Kidney epithelial cell (primary cell): ENCODE measurements around the gene NFE2L2. TPM values are rescaled to one million over a fixed set of nuclear protein-coding genes. Genes with fewer than 3 reads are reported as not detected.
"Not testable (repeated sequence)": the region's sequence is repeated elsewhere in the genome, so short reads cannot be mapped to it uniquely, and the experiment has no call there.

Experiments used
- DNase-seq: peaks from one replicate; pipeline ENCODE4 v3.0.0-alpha.2; 2010; ENCODE audit warnings: low read depth
- H3K27me3 ChIP-seq: 2 replicates; pipeline ENCODE4 v1.6.0; 2011; ENCODE audit warnings: low read length; ENCODE audit not compliant: control insufficient read depth, insufficient read depth
- H3K36me3 ChIP-seq: 2 replicates; pipeline ENCODE4 v1.5.1; 2011; ENCODE audit warnings: low read length; ENCODE audit not compliant: control insufficient read depth, insufficient read depth
- H3K4me3 ChIP-seq: 2 replicates; pipeline ENCODE4 v1.5.1; 2011; ENCODE audit warnings: low read depth, mild to moderate bottlenecking, control low read depth, low read length
- CTCF ChIP-seq: IDR thresholded peaks from 2 replicates; pipeline ENCODE4 v1.5.1; 2011; ENCODE audit warnings: mild to moderate bottlenecking, moderate library complexity, low read length, control low read depth, inconsistent platforms; ENCODE audit not compliant: insufficient read depth, poor library complexity, severe bottlenecking
- total RNA-seq: library from RNA; depleted of rRNA; stranded (reverse); fragments of >200 nt; gene quantifications from 2 replicates; pipeline ENCODE4 v1.2.3, GENCODE V29; 2015

The NFE2L2 gene
- total RNA-seq, 1 donor from 2014 or later = 77.9 TPM

GRCh38 chr2:177212106-177212890, 52.2 kb downstream of the NFE2L2 start, which contains the start of gene HNRNPA3:
HNRNPA3 (plus strand) TSS chr2:177212794; CDS start chr2:177212800, 6 bp downstream.
- H3K36me3 ChIP-seq = peaks cover under 1% of the 10 kb centered on the region
- peak; percentile 9 for TF ChIP-seq CTCF
- no peaks in the 10 kb centered on the region for H3K27me3 ChIP-seq
- H3K4me3 ChIP-seq = peak within 1 kb of the TSS; percentile 70
- peak; percentile 91 for DNase-seq

GRCh38 chr2:177211576-177212105, 52.9 kb downstream of the NFE2L2 start:
- no peak for TF ChIP-seq CTCF
- no peaks in the 10 kb centered on the region for H3K36me3 ChIP-seq
- peak overlapping the region; percentile 66 for H3K4me3 ChIP-seq
- no peaks in the 10 kb centered on the region for H3K27me3 ChIP-seq
- no peak for DNase-seq

GRCh38 chr2:177211169-177211568, 53.4 kb downstream of the NFE2L2 start:
- no peak for DNase-seq
- TF ChIP-seq CTCF = no peak
- Histone ChIP-seq H3K4me3 (peak overlapping the region; percentile 66), H3K27me3 (no peaks in the 10 kb centered on the region), H3K36me3 (no peaks in the 10 kb centered on the region)

- no peak for DNase-seq
- no peaks in the 10 kb centered on the region for H3K36me3 ChIP-seq
- no peak for TF ChIP-seq CTCF
These were observed 57.4 kb downstream of the NFE2L2 start for GRCh38 chr2:177207101-177207500.

GRCh38 chr2:177204417-177204816, 60.1 kb downstream of the NFE2L2 start:
- no peaks in the 10 kb centered on the region for H3K36me3 ChIP-seq
- H3K27me3 ChIP-seq = no peaks in the 10 kb centered on the region
- TF ChIP-seq CTCF = no peak
- H3K4me3 ChIP-seq = no peak overlapping the region
- DNase-seq = no peak

More at GRCh38 chr2:177207101-177207500, 57.4 kb downstream of the NFE2L2 start:
- no peaks in the 10 kb centered on the region for H3K27me3 ChIP-seq
- H3K4me3 ChIP-seq = no peak overlapping the region

GRCh38 chr2:177201919-177202346, 62.6 kb downstream of the NFE2L2 start:
- TF ChIP-seq CTCF = no peak
- H3K4me3 ChIP-seq = no peak overlapping the region

GRCh38 chr2:177200419-177200818, 64.1 kb downstream of the NFE2L2 start:
- not testable (repeated sequence) for H3K27me3 ChIP-seq, H3K36me3 ChIP-seq, H3K4me3 ChIP-seq, DNase-seq

More at GRCh38 chr2:177201919-177202346, 62.6 kb downstream of the NFE2L2 start:
- DNase-seq = no peak
- no peaks in the 10 kb centered on the region for H3K36me3 ChIP-seq
- no peaks in the 10 kb centered on the region for H3K27me3 ChIP-seq
